ENCODE results near the gene AHDC1. TPM values are rescaled to one million over a fixed set of nuclear protein-coding genes. Genes with fewer than 3 reads are reported as not detected.
A peak's percentile ranks its signal among the peaks of the same experiment; 100 is the strongest.

Gene AHDC1
- total and polyA plus RNA-seq, 9 of the 15 experiments (the other 6 are each of a cell fraction or from before 2014, with no cell fraction given), result 0.21 to 36.4 (median 4.7) TPM

GRCh38 chr1:27542463-27543273 lies 61.3 kb downstream of the AHDC1 start (continued):
- peak; percentile 39; the same call in 1 of the 2 replicates for TF ChIP-seq NKRF (IDR thresholded peaks at IDR 0.05; ENCODE audit: borderline replicate concordance)
- peak; percentile 95 for TF ChIP-seq ZNF449 (CRISPR knock-in tag; IDR thresholded peaks at IDR 0.05)
- peak; percentile 99 for TF ChIP-seq CBFA2T2 (conservative IDR thresholded peaks at IDR 0.05)
- peak; percentile 81 for TF ChIP-seq ZBTB33 (CRISPR knock-in tag; IDR thresholded peaks at IDR 0.05)
- TF ChIP-seq GATAD2B (IDR thresholded peaks at IDR 0.05; ENCODE audit: borderline replicate concordance), result peak; percentile 97
- TF ChIP-seq ZMIZ1 (IDR thresholded peaks at IDR 0.05; ENCODE audit: low read depth in 2 of 2, low read length in 2 of 2), result peak in 1 of 2 experiments; percentile 97; a peak in 2 of 4 replicates
- TF ChIP-seq ZNF551 (CRISPR knock-in tag; IDR thresholded peaks at IDR 0.05), result no peak
- TF ChIP-seq KHSRP (IDR thresholded peaks at IDR 0.05), result peak; percentile 77; the same call in 1 of the 2 replicates
- no peak for TF ChIP-seq RBM17 (IDR thresholded peaks at IDR 0.05; ENCODE audit: borderline replicate concordance, low read depth, low read length)
- TF ChIP-seq SUPT5H (IDR thresholded peaks at IDR 0.05), result peak; percentile 57
- TF ChIP-seq SMARCA5 (IDR thresholded peaks at IDR 0.05), result no peak
- TF ChIP-seq ZNF696 (CRISPR knock-in tag; conservative IDR thresholded peaks at IDR 0.05), result 0 out of 2 replicates have a peak, but pooled peaks have one; percentile 9
- peak; percentile 83; the same call in 1 of the 2 replicates for TF ChIP-seq DNMT1 (IDR thresholded peaks at IDR 0.05)
- TF ChIP-seq KAT2B (IDR thresholded peaks at IDR 0.05; ENCODE audit: low read depth, low read length), result no peak
- TF ChIP-seq HES1 (IDR thresholded peaks at IDR 0.05; ENCODE audit: low read depth), result peak; percentile 83

Measured in K562 (cell line).